ENCODE results near the gene TUBA4A.

Gene TUBA4A

GRCh38 chr2:219220652-219221402 lies 32.9 kb downstream of the TUBA4A start:
- 0 out of 2 replicates have a peak overlapping the region, but pooled peaks have one; percentile 12 for H3K27ac ChIP-seq
- TF ChIP-seq CTCF (IDR thresholded peaks at IDR 0.05) (no peak), ZFX (IDR thresholded peaks at IDR 0.05; ENCODE audit: borderline replicate concordance) (no peak)

- TF ChIP-seq CTCF (IDR thresholded peaks at IDR 0.05), result no peak
- no peak for TF ChIP-seq ZFX (IDR thresholded peaks at IDR 0.05; ENCODE audit: borderline replicate concordance)
- H3K27ac ChIP-seq, result peak overlapping the region; percentile 97
Observed at GRCh38 chr2:219219784-219220532, 33.8 kb downstream of the TUBA4A start.

GRCh38 chr2:219218732-219219701 lies 34.7 kb downstream of the TUBA4A start, which contains the start of gene ABCB6:
TSS of gene ABCB6 (minus strand) at chr2:219218958. CDS start at chr2:219218673, 285 bp downstream.
- TF ChIP-seq CTCF (IDR thresholded peaks at IDR 0.05) (no peak), ZFX (IDR thresholded peaks at IDR 0.05; ENCODE audit: borderline replicate concordance) (no peak)
- H3K27ac ChIP-seq, result peak within 1 kb of the TSS; percentile 97

- H3K27ac ChIP-seq, result peak overlapping the region; percentile 97
Observed at GRCh38 chr2:219218217-219218731, 35.4 kb downstream of the TUBA4A start.

GRCh38 chr2:219216535-219216915 lies 37.2 kb downstream of the TUBA4A start:
- H3K27ac ChIP-seq, result peak overlapping the region; percentile 97
- no peak for TF ChIP-seq ZFX (IDR thresholded peaks at IDR 0.05; ENCODE audit: borderline replicate concordance)
- TF ChIP-seq CTCF (IDR thresholded peaks at IDR 0.05), result no peak

More at GRCh38 chr2:219218217-219218731, 35.4 kb downstream of the TUBA4A start:
- TF ChIP-seq ZFX (IDR thresholded peaks at IDR 0.05; ENCODE audit: borderline replicate concordance) (no peak), CTCF (IDR thresholded peaks at IDR 0.05) (no peak; the same call in 1 of the 2 replicates)

- peak overlapping the region; percentile 97 for H3K27ac ChIP-seq
- TF ChIP-seq ZFX (IDR thresholded peaks at IDR 0.05; ENCODE audit: borderline replicate concordance), result no peak
- no peak for TF ChIP-seq CTCF (IDR thresholded peaks at IDR 0.05)
Observed at GRCh38 chr2:219215871-219216534, 37.7 kb downstream of the TUBA4A start.
